Measurements from ENCODE around the gene GEMIN7.
"Not testable (repeated sequence)": the region's sequence is repeated elsewhere in the genome, so short reads cannot be mapped to it uniquely, and the experiment has no call there.

The GEMIN7 gene

DNA sequence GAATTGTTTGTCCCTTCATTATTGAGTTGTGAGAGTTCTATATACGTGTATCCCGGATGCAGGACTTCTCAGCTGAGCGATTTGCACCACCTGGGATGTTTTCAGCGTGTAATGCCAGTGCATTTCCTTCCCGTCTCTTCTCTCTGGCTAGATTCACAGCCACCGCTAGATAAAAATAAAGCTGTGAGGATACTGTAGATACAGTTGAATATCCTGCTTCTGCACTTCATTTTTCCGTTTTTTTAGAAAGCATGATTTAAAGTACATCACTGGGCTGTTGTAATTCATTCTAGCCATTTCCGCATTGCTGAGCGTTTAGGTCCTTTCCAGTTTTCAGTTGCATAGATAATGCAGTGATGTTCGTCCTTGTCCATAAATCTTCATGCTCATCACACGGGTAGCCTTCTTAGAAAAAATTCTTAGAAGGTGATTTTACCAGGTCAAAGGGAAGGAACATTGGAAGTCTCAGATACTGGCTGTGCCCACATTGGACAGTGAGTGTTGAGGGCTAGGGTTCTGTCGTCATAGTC is 28.6 kb downstream of the GEMIN7 start:
- no peak for DNase-seq

- peak; percentile 47 for DNase-seq
These were observed 31.8 kb downstream of the GEMIN7 start for GRCh38 chr19:45110851-45111266.

DNA sequence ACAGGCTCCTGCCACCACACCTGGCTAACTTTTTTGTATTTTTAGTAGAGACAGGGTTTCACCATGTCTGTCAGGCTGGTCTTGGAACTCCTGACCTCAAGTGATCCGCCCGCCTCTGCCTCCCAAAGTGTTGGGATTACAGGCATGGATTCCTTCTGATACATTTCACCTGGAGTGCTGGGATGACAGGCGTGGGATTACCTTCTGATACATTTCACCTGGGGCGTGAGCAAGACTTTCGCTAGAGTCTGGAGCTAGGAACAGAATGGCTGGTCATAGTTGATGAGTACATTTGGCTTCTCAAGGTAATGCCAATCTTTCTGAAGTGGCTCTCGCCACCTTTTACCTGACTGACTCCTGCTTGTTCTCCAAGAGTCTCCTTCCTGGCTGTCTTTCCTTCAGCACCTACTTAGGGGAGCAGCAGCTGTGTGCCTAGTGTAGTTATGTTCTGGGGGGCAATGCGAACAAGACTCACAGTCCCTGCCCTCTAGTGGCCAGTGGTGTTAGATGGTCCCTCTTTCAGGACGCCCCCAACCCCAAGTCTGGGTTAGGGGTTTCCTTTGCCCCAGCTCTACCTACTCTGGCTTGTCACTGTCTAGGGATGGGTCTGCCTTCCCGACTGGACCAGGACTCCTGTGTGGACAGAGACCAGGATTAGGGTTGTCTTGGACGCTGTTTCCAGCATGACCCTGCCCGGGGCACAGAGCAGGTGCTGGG is 33.2 kb downstream of the GEMIN7 start:
- no peak for DNase-seq

- no peak for DNase-seq
These were observed 34.6 kb downstream of the GEMIN7 start for GRCh38 chr19:45113628-45114027.

DNA sequence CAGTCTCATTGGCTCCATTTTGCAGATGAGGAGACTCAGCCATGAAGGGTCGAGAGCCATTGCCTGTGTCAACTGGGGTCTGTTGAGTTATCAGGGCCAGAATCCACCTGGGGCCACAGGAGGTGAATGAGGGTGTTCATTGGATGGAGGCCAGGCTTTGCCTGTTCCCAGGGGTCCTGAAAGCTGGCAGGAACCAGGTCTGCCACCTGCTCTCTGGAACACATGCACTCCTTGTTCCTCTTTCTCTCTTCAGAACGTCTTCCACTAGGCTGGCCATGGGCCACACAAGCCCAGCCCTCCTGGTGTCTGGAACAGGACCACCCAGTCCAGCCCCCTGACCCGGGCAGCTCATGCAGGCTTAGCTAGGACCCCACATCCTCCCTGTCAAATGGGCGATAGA is 35.1 kb downstream of the GEMIN7 start:
- DNase-seq, result no peak

- DNase-seq, result no peak
These were observed 37.0 kb downstream of the GEMIN7 start for GRCh38 chr19:45115809-45116615.

DNA sequence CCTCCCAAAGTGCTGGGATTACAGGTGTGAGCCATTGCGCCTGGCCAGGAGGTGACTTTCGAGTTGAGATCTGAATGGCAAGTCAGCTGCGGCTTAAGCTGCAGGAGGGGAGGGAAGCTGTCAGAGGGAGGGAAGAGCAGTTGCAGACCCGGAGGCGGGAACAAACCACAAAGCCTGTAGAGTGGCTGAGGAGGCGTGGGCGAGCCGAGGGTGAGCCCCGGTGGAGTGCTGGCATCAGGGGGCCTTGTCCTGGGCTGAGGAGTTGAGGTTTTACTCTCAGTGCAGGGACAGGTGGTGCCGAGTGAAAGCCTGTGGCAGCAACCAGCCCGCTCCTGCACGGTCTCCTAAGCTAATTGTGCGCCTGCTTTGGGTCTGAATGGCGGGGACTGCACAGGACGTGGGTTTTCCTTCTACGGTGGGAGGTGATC is 38.1 kb downstream of the GEMIN7 start:
- peak; percentile 83 for DNase-seq

GRCh38 chr19:45117671-45118070 is 38.6 kb downstream of the GEMIN7 start:
- DNase-seq, result peak; percentile 37

DNA sequence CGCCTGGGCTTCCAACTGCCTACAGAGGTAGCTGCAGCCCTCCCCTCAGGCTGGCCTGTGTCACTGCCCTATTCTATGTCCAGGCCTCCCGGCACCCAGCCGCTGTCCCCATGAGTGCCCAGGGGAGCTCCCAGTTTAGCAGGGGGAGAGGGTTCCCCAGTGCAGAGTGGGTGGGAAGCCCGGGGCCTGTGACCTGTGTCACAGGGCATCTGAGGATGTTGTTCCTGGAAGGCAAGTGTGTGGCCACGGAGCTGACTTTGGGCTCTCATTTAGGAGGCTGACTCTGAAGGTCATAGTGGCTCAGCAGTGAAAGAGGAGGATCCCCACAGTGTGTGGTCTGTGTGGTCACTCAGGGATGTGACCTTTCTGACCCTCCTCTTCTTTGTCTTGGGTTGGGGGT is 39.0 kb downstream of the GEMIN7 start:
- no peak for DNase-seq

DNA sequence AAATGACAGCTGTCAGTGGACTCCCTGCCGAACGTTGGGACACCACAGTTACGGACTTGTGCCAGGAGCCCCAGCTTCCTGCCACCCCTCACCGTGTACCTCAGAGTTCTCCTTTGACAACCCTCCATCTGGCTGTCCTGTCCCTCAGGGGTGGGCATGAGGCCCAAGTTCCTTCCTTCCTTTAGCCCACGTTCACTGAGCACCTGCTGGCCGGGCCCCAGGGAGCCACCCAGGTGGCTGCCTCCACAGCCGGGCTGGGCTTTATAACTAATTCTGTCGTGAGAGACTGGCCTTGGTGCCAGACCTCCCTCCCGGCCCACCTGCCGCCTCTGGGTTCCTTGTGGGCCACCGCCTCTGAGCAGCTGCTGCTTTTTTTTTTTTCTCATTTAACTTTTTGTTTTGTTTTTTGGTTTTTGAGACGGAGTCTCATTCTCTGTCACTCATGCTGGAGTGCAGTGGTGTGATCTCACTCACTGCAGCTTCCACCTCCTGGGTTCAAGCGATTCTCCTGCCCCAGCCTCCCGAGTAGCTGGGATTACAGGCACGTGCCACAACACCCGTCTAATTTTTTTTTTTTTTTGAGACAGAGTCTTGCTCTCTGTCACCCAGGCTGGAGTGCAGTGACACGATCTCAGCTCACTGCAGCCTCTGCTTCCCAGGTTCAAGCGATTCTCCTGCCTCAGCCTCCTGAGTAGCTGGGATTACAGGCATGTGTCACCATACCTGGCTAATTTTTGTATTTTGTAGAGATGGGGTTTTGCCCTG is 39.7 kb downstream of the GEMIN7 start:
- not testable (repeated sequence) for DNase-seq

GRCh38 chr19:45119582-45119981 is 40.5 kb downstream of the GEMIN7 start:
- DNase-seq, result no peak

DNA sequence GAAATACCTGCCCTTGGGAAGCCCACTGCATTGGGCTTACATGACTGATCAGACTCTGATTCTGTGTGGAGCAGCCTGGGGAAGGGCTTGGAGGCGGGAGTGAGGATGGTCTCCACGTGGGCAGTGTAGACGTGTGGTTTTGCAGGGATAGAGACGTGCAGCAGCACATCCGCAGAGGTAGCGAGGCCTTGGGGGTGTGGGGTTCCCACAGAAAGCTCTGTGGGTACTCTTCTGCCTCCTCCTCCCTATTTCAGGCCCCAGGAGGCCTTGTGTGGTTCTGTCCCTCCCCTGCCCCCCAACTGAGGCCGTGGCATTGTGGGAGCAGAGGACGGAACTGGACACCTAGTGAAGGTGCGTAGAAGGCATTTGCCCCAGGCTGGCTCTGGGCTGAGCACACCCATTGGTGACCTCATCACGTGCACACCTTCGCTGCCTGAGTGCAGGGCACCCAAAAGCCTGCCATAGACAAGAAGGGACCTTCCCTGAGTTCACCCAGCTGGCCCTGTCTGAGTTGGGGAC is 42.8 kb downstream of the GEMIN7 start:
- DNase-seq, result no peak

DNA sequence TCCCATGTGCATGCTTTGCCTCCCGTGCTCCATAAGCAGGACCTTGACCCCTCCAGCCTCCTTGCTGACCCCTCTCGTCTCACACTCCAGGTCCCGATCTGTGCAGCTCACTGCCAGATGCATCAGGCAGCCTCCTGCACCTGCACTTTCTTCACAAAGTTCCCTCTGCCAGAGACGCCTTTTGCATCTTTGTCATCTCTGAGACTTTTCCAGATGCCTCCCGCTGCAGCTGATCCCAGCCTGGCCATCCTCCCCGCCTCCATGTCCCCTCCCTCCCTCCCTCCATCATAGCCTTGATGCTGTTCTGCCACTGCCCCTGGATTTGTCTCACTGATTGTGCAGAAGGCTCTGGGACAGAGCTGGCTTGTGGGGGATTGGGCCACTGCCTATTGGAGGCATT is 43.8 kb downstream of the GEMIN7 start:
- DNase-seq, result no peak

DNA sequence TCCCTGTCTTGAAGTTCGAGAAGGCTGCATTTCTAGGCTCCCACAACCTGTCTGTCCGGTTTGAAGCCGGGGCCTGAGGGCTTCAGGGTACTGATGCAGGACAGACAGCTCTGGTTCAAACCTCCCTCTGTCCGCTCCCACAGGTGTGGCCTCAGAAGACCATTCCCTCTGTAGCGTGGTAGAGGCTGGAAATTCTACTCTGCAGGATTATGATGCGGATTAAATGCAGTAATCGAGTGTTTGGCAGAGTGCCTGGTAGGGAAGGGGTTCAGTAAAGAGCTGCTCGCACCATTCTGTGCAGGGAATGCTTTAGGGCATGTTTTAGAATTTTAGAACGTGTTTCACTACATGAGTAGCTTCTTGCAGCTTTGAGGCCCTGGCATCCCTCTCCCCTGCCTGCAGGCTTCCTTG is 44.4 kb downstream of the GEMIN7 start:
- DNase-seq, result no peak

DNA sequence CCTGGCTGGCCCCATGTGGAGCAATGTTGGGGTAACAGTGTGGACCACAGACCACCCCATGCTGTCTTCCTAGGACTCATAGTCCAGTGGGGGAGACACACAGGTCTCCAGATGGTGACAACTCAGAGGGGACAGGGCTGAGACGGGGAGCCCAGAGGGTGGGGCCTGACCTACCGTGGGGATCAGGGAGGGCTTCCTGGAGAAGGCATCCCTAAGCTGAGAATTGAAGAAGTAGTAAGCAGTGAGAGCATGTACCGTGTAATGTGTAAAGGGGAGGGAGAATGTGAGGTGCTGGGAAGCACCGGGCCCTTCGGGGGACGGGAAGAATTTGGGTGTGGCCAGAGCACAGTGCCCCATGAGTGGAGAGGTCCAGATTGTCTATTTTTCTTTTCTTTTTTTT is 45.0 kb downstream of the GEMIN7 start:
- DNase-seq, result no peak

GRCh38 chr19:45125360-45125759 is 46.3 kb downstream of the GEMIN7 start:
- no peak for DNase-seq

GRCh38 chr19:45125975-45126493 is 47.0 kb downstream of the GEMIN7 start:
- DNase-seq, result peak; percentile 87

DNA sequence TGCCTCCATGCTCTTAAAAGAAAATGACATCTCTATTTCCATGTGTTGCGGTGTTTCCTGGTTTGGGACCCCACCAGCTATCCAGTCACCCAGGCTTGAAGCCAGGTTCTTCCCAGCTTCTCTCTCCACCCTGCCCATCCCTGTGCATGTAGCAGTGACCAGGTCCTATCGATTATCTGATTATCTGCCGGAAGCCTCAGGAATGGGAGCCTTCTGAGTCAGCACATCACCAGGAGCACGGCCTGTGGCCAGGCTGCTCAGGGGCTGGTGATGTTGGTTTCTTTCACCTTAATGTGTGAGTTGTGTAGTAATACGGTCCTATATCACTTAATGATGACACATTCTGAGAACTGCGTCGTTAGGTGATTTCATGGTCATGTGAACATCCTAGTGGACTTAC is 47.6 kb downstream of the GEMIN7 start:
- no peak for DNase-seq

DNA sequence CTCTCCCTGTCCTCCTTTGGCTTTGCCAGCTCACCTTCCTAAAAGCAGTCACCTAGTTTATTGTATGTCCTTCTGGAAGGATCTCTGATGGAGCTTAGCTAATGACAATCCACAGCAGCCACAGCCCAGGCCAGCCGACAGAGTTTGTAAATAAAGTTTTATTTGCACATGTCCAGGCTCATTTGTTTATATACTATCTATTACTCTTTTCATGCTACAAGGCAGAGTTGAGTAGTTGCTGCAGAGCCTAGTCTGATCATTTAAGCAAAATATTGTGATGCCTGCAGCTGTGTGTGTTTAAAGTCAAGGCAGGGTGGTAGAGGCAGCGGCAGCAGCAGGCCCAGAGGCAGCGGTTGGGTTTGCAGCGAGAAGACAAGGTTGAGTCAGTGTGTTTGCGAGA is 49.1 kb downstream of the GEMIN7 start:
- no peak for DNase-seq

GRCh38 chr19:45128806-45129205 is 49.7 kb downstream of the GEMIN7 start:
- no peak for DNase-seq

GRCh38 chr19:45130236-45130635 is 51.2 kb downstream of the GEMIN7 start:
- DNase-seq, result no peak

DNA sequence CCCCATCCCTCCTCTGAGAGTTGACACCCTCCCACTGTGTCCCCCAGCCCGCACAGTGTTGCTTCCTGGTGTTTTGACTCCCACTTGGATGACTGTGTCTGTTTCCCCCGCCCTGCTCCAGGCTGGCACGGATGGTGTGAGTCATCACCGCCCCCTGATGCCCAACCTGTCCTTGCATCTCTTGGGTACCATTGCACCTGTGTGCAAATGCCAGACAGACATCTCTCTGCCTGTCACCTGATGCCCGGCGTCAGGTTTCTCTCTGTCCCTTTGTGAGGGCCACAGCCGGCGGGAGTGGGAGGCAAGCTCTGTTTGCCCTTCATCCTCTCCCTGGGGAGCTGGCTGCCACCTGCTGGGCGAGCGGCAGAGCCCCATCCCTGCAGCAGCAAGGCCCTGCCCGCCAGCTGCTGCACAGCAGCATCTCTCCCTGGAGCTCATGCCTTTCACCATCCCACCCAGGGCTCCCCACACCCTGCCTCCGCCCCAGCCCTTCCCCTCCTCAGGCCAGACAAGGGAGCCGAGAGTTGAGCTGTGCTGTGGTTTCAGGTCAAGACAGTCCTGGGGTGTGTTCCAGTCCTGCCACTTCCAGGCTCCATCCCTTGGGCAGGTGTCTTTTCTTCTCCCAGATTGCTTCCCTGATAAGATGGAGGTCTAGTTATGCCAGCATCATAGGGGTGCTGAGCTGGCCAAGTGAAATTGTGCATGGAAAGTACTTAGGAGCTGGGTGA is 52.0 kb downstream of the GEMIN7 start:
- DNase-seq, result no peak

Data from stimulated activated CD8-positive, alpha-beta memory T cell treated with anti-CD3 and anti-CD28 coated beads, Interleukin-4, amount 100 ng/mL, for 48 hours (primary cell).